HG03045 (cell line): Measurements from ENCODE around the gene YWHAQ.
A peak's percentile ranks its signal among the peaks of the same experiment; 100 is the strongest.
"Not testable (repeated sequence)": the region's sequence is repeated elsewhere in the genome, so short reads cannot be mapped to it uniquely, and the experiment has no call there.

ENCODE experiments used
- ATAC-seq: cut with Tn5 transposase; IDR thresholded peaks from one replicate; pipeline ENCODE4 v1.9.1; 2021; ENCODE audit warnings: mild to moderate bottlenecking, moderate library complexity; ENCODE audit not compliant: unreplicated experiment

The YWHAQ gene

GRCh38 chr2:9631878-9632700 is 1.3 kb upstream of the YWHAQ start:
- no peak for ATAC-seq

DNA sequence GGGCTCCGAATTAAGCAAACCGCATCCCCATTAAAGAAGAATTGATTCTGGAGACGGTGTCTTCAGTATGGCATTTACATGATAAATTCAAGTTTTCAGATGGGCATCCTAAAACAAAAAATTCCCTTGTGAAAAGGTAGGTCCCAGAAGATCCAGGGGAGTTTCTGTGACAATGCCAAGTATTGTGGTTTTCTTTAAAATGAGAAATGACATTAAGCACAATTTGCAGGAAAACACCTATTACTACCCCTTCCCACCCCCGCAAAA is 689 bp upstream of the YWHAQ start:
- no peak for ATAC-seq

DNA sequence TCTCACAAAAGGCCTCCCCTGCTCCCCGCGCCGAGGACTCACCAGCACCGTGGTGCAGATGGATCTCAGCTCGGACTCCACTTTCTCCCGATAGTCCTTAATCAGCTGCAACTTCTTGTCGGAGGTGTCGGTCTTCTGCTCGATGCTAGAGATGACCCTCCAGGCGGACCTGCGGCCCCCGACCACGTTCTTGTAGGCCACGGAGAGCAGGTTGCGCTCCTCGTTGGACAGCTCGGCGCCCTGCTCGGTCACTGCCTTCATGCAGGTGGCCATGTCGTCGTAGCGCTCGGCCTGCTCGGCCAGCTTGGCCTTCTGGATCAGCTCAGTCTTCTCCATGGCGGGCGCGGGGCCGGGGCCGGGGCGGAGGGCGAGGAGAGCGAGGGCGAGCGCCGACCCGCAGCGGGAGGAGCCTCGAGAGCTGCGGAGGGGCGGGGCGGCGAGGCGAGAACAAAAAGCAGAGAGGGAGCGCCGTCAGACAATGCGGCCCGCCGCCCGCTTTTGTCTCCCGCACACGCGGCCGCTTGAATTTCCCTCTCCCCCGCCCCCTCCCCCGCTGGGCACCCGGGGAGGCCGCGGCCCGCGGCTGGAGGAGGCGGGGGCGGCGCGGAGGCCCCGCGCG is 571 bp downstream of the YWHAQ start:
- peak; percentile 51 for ATAC-seq

DNA sequence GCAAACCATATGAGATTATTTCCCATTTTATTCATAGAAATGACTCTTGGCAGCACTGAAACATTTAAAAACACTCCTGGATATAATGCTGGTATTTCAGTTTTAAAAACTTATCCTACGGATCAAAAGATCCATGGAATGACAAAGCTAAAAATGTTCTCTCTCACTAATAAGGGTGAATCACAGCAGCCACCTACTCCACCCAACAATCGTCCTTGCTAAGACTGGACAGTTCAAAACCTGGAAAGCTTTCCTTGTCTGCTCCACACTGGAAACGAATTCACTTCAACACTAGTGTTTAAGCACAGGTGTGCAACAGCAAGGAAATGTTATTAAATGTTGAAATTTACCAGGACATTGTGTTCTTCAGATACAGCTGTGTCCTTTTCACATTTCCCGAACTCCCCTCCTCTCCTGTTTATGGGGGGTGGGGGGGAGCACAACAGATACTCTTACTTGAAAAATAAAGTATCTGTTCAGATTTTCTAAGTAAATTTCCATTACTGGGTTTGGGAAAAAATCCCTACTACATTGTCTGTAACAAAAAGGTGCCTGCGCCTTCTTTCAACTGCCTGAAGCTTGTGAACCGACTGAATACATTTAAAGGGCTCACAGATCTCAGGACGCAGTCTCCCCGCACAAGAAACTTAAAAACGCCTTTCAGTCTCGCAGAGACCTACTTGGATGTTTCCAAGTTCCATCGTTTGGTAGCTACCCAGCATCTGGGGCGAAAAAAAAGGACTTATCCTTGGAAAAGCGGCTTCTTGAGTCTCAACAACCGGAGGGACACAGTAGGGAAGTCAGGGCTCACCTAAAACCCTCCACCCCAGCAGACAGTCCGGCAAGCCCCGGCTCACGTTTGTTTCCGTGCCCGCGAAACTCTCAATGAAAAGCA is 1.3 kb downstream of the YWHAQ start:
- ATAC-seq: no peak

DNA sequence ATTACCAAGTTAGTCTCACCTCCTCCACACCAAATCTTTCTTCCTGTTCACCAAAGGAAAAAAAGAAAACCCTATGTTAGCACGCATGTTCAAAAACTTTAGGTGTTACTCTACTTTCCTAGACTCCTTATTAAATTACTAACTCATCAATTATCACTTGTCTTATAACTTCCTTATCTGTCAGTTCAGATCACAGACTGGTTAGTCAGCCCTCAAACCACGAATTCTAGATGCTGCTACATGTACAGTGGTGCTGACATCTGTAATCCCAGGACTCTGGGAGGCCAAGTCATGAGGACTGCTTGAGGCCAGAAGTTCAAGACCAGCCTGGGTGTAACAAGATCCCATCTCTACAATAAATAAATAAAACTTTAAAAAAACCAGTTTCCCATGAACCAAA is 3.5 kb downstream of the YWHAQ start:
- no peak for ATAC-seq

- no peak for ATAC-seq
Observed at GRCh38 chr2:9623151-9623550, 7.6 kb downstream of the YWHAQ start.

DNA sequence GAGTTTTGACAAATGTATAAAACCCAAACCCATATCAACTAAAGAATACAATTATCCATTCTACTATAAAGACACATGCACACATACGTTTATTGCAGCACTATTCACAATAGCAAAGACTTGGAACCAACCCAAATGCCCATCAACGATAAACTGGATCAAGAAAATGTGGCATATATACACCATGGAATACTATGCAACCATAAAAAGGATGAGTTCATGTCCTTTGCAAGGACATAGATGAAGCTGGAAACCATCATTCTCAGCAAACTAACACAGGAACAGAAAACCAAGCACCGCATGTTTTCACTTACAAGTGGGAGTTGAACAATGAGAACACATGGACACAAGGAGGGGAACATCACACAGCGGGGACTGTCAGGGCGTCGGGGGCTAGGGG is 9.1 kb downstream of the YWHAQ start:
- ATAC-seq: not testable (repeated sequence)

GRCh38 chr2:9618410-9618809 is 12.4 kb downstream of the YWHAQ start:
- ATAC-seq: no peak

DNA sequence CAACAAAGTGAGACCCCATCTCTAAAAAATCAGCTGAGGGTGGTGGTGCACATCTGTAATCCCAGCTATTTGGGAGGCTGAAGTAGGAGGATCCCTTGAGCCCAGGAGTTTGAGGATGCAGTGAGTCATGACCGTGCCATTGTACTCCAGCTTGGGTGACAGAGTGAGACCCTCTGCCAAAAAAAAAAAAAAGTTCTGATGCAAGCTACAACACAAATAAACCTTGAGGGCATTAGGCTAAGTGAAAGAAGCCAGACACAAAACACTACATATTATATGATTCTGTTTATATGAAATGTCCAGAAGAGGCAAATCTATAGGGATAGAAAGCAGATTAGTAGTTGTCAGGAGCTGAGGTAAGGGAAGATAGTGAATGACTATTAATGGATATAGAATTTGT is 13.0 kb downstream of the YWHAQ start:
- ATAC-seq: no peak

GRCh38 chr2:9617296-9617695 is 13.5 kb downstream of the YWHAQ start:
- no peak for ATAC-seq

DNA sequence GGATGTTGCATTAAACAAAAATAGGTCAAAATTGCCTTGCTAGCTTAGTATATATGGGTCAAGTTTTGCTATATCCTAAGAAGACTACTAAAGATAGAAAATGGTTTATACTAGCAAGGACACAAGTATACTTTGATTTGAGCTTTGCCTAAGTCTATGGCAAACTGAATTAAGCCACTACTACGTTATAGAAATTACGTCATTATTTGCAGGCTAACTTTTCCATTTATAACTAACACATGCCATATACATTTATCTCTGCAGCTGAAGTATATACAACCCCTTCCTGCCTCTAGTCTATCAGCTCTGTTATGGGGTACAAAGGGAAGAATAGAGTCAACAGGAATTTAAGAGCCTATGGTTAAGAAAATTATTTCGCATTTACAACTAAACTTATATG is 16.2 kb downstream of the YWHAQ start:
- no peak for ATAC-seq

DNA sequence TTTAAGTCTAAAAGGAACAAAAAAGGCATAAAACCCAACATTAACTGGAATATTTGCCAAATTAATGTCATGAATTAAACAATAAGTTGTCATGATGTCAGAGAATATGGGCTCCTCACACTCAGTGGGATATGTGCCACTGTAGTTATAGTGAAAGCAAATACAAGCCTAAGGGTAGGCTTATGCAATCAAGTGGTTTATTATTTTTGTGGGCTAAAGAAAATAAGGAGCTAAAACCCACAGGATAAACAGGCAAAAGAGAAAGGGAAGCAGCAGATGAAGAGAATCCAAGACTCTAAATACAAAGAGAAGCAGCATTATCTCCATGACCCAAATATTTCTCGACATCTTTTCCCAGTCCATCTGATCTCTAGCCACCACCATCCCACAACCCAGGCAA is 17.5 kb downstream of the YWHAQ start:
- no peak for ATAC-seq

DNA sequence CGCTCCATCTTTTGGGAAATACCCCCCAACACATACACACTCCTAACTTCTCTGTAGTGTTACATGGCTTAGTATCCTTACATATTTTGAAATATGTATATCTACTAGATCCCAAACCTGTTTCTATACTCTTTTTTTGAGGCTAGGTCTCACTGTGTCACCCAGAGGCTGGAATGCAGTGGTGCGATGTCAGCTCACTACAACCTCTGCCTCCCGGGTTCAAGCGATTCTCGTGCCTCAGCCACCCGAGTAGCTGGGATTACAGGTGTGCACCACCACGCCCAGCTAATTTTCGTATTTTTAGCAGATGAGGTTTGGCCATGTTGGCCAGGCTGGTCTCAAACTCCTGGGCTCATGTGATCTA is 19.3 kb downstream of the YWHAQ start:
- not testable (repeated sequence) for ATAC-seq

GRCh38 chr2:9610781-9611548 is 19.8 kb downstream of the YWHAQ start:
- no peak for ATAC-seq

- not testable (repeated sequence) for ATAC-seq
Observed at GRCh38 chr2:9608491-9608890, 22.3 kb downstream of the YWHAQ start.

DNA sequence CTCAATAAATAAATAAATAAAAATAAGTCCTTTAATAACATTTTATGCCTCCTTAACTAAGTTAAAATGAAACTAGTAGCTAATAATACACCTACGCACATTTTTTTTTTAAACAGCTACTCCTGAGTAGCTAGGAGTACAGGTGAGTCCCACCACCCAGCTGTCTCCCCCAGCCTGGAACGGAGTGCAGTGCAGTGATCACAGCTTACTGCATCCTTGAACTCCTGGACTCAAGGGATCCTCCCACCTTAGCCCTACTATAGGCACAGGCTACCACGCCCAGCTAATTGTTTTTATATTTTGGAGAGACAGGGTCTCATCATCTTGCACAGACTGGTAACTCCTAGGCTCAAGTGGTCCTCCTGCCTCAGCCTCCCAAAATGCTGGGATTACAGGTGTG is 28.4 kb downstream of the YWHAQ start:
- ATAC-seq: no peak

- no peak for ATAC-seq
Observed at GRCh38 chr2:9601397-9601796, 29.4 kb downstream of the YWHAQ start.

GRCh38 chr2:9599430-9599829 is 31.4 kb downstream of the YWHAQ start:
- ATAC-seq: no peak

DNA sequence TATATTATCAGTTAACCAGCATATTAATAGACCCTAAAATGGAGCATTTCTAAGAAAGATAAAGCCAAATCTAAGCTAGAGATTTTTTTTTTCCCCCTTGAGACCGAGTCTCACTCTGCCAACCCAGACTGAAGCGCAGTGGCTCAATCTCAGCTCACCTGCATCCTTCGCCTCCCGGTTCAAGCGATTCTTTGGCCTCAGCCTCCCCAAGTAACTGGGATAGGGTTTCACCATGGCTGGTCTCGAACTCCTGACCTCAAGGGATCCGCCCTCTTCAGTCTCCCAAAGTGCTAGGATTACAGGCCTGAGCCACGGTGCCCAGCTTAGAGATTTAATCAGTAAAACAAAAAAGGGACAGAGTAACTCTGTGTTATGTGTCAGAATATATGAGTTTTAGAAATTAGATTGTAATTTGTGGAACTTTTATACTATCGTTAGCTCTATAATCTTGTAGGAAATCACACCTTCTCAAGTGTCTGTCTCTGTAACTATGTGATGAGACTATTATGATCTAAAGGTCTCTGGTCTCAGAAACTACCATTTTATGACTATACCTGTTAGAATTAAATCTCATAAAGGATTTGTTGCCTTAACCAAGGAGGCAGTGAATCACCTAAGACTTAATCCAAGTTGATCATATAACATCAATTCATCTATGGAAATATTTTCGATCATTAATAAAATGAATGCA is 34.0 kb downstream of the YWHAQ start:
- ATAC-seq: no peak

GRCh38 chr2:9595746-9596145 is 35.1 kb downstream of the YWHAQ start:
- ATAC-seq: no peak

DNA sequence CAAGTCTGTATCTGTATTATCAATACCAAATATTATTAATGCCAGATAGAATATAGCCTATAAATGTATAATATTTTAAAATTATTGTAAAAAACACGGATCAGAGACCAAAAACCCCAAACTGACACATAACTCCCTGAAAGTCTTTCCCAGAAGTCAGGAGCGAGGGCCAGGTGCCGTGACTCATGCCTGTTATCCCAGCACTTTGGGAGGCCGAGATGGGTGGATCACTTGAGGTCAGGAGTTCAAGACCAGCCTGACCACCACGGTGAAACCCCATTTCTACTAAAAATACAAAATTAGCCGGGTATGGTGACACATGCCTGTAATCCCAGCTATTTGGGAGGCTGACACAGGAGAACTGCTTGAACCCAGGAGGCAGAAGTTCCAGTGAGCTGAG is 35.5 kb downstream of the YWHAQ start:
- not testable (repeated sequence) for ATAC-seq
